ENCODE data around the gene UBE2V1.
"Not testable (repeated sequence)": the region's sequence is repeated elsewhere in the genome, so short reads cannot be mapped to it uniquely, and the experiment has no call there.

UBE2V1 gene

GRCh38 chr20:50093240-50093639 is 19.7 kb downstream of the UBE2V1 start:
- no peak overlapping the region for H3K9ac ChIP-seq (ENCODE audit: low read length in 2 of 2)
- no peaks in the 10 kb centered on the region for H3K9me3 ChIP-seq (ENCODE audit: control insufficient read depth in 2 of 2, low read length in 2 of 2)
- H3K27ac ChIP-seq (ENCODE audit: low read length) = no peak overlapping the region
- H3K36me3 ChIP-seq (ENCODE audit: control insufficient read depth in 2 of 2, insufficient read depth in 2 of 2, low read length in 2 of 2) = peaks cover 18 to 25% of the 10 kb centered on the region in 2 donors
- no peaks in the 10 kb centered on the region for H3K27me3 ChIP-seq (ENCODE audit: control insufficient read depth in 1 of 2, insufficient read depth in 2 of 2, low read length in 2 of 2)
- no peak overlapping the region for H3K4me3 ChIP-seq (ENCODE audit: low read length in 2 of 2)
- peaks cover 34% of the 10 kb centered on the region for H3K4me1 ChIP-seq (ENCODE audit: control insufficient read depth, insufficient read depth, low read length)

- Histone ChIP-seq H3K4me3 (ENCODE audit: low read length in 2 of 2) (no peak overlapping the region), H3K9me3 (ENCODE audit: control insufficient read depth in 2 of 2, low read length in 2 of 2) (no peaks in the 10 kb centered on the region), H3K36me3 (ENCODE audit: control insufficient read depth in 2 of 2, insufficient read depth in 2 of 2, low read length in 2 of 2) (peaks cover 18 to 25% of the 10 kb centered on the region in 2 donors), H3K27ac (ENCODE audit: low read length) (peak overlapping the region; percentile 46), H3K9ac (ENCODE audit: low read length in 2 of 2) (no peak overlapping the region), H3K27me3 (ENCODE audit: control insufficient read depth in 1 of 2, insufficient read depth in 2 of 2, low read length in 2 of 2) (no peaks in the 10 kb centered on the region), H3K4me1 (ENCODE audit: control insufficient read depth, insufficient read depth, low read length) (peaks cover 36% of the 10 kb centered on the region)
These were observed 20.5 kb downstream of the UBE2V1 start for GRCh38 chr20:50092436-50092835.

GRCh38 chr20:50089787-50090177 is 23.2 kb downstream of the UBE2V1 start:
- H3K36me3 ChIP-seq (ENCODE audit: control insufficient read depth in 2 of 2, insufficient read depth in 2 of 2, low read length in 2 of 2) = peaks cover 4 to 10% of the 10 kb centered on the region in 2 donors
- peaks cover 49% of the 10 kb centered on the region for H3K4me1 ChIP-seq (ENCODE audit: control insufficient read depth, insufficient read depth, low read length)
- H3K9ac ChIP-seq (ENCODE audit: low read length in 2 of 2) = no peak overlapping the region
- H3K27me3 ChIP-seq (ENCODE audit: control insufficient read depth in 1 of 2, insufficient read depth in 2 of 2, low read length in 2 of 2) = no peaks in the 10 kb centered on the region
- no peaks in the 10 kb centered on the region for H3K9me3 ChIP-seq (ENCODE audit: control insufficient read depth in 2 of 2, low read length in 2 of 2)
- H3K4me3 ChIP-seq (ENCODE audit: low read length in 2 of 2) = no peak overlapping the region
- H3K27ac ChIP-seq (ENCODE audit: low read length) = peak overlapping the region; percentile 37

- Histone ChIP-seq H3K36me3 (ENCODE audit: control insufficient read depth in 2 of 2, insufficient read depth in 2 of 2, low read length in 2 of 2) (peaks cover 0 to 4% of the 10 kb centered on the region in 2 donors), H3K9me3 (ENCODE audit: control insufficient read depth in 2 of 2, low read length in 2 of 2) (no peaks in the 10 kb centered on the region), H3K9ac (ENCODE audit: low read length in 2 of 2) (no peak overlapping the region), H3K27me3 (ENCODE audit: control insufficient read depth in 1 of 2, insufficient read depth in 2 of 2, low read length in 2 of 2) (no peaks in the 10 kb centered on the region), H3K4me3 (ENCODE audit: low read length in 2 of 2) (no peak overlapping the region), H3K4me1 (ENCODE audit: control insufficient read depth, insufficient read depth, low read length) (peaks cover 49% of the 10 kb centered on the region), H3K27ac (ENCODE audit: low read length) (peak overlapping the region; percentile 37)
These were observed 23.7 kb downstream of the UBE2V1 start for GRCh38 chr20:50089140-50089786.

GRCh38 chr20:50088022-50088421 is 24.9 kb downstream of the UBE2V1 start:
- Histone ChIP-seq H3K9ac (ENCODE audit: low read length in 2 of 2) (no peak overlapping the region), H3K9me3 (ENCODE audit: control insufficient read depth in 2 of 2, low read length in 2 of 2) (no peaks in the 10 kb centered on the region), H3K27me3 (ENCODE audit: control insufficient read depth in 1 of 2, insufficient read depth in 2 of 2, low read length in 2 of 2) (no peaks in the 10 kb centered on the region), H3K4me3 (ENCODE audit: low read length in 2 of 2) (no peak overlapping the region), H3K36me3 (ENCODE audit: control insufficient read depth in 2 of 2, insufficient read depth in 2 of 2, low read length in 2 of 2) (peaks cover under 1 to 5% of the 10 kb centered on the region in 2 donors), H3K27ac (ENCODE audit: low read length) (peak overlapping the region; percentile 55), H3K4me1 (ENCODE audit: control insufficient read depth, insufficient read depth, low read length) (peaks cover 49% of the 10 kb centered on the region)

- peak overlapping the region; percentile 1 to 64 for H3K9ac ChIP-seq (ENCODE audit: low read length in 2 of 2)
- no peaks in the 10 kb centered on the region for H3K27me3 ChIP-seq (ENCODE audit: control insufficient read depth in 1 of 2, insufficient read depth in 2 of 2, low read length in 2 of 2)
- no peaks in the 10 kb centered on the region for H3K9me3 ChIP-seq (ENCODE audit: control insufficient read depth in 2 of 2, low read length in 2 of 2)
- H3K27ac ChIP-seq (ENCODE audit: low read length) = no peak overlapping the region
- H3K36me3 ChIP-seq (ENCODE audit: control insufficient read depth in 2 of 2, insufficient read depth in 2 of 2, low read length in 2 of 2) = peaks cover 11% of the 10 kb centered on the region in 2 donors
- peaks cover 38% of the 10 kb centered on the region for H3K4me1 ChIP-seq (ENCODE audit: control insufficient read depth, insufficient read depth, low read length)
- peak overlapping the region in 1 of 2 donors; percentile 66 for H3K4me3 ChIP-seq (ENCODE audit: low read length in 2 of 2)
These were observed 27.2 kb downstream of the UBE2V1 start for GRCh38 chr20:50085481-50086365.

GRCh38 chr20:50085146-50085480 is 27.8 kb downstream of the UBE2V1 start:
- Histone ChIP-seq H3K4me3 (ENCODE audit: low read length in 2 of 2) (peak overlapping the region in 1 of 2 donors; percentile 47), H3K36me3 (ENCODE audit: control insufficient read depth in 2 of 2, insufficient read depth in 2 of 2, low read length in 2 of 2) (peaks cover 11 to 13% of the 10 kb centered on the region in 2 donors), H3K9ac (ENCODE audit: low read length in 2 of 2) (no peak overlapping the region), H3K4me1 (ENCODE audit: control insufficient read depth, insufficient read depth, low read length) (peaks cover 38% of the 10 kb centered on the region), H3K27me3 (ENCODE audit: control insufficient read depth in 1 of 2, insufficient read depth in 2 of 2, low read length in 2 of 2) (no peaks in the 10 kb centered on the region), H3K9me3 (ENCODE audit: control insufficient read depth in 2 of 2, low read length in 2 of 2) (no peaks in the 10 kb centered on the region), H3K27ac (ENCODE audit: low read length) (no peak overlapping the region)

GRCh38 chr20:50083034-50083433 is 29.9 kb downstream of the UBE2V1 start:
- H3K36me3 ChIP-seq (ENCODE audit: control insufficient read depth in 2 of 2, insufficient read depth in 2 of 2, low read length in 2 of 2) = peaks cover 11 to 13% of the 10 kb centered on the region in 2 donors
- H3K4me3 ChIP-seq (ENCODE audit: low read length in 2 of 2) = no peak overlapping the region
- H3K4me1 ChIP-seq (ENCODE audit: control insufficient read depth, insufficient read depth, low read length) = peaks cover 28% of the 10 kb centered on the region
- no peaks in the 10 kb centered on the region for H3K27me3 ChIP-seq (ENCODE audit: control insufficient read depth in 1 of 2, insufficient read depth in 2 of 2, low read length in 2 of 2)
- H3K9ac ChIP-seq (ENCODE audit: low read length in 2 of 2) = no peak overlapping the region
- H3K27ac ChIP-seq (ENCODE audit: low read length) = no peak overlapping the region
- H3K9me3 ChIP-seq (ENCODE audit: control insufficient read depth in 2 of 2, low read length in 2 of 2) = no peaks in the 10 kb centered on the region

- H3K4me1 ChIP-seq (ENCODE audit: control insufficient read depth, insufficient read depth, low read length) = peaks cover 20% of the 10 kb centered on the region
- not testable (repeated sequence) for H3K27me3 ChIP-seq (ENCODE audit: control insufficient read depth in 1 of 2, insufficient read depth in 2 of 2, low read length in 2 of 2); H3K4me3 ChIP-seq (ENCODE audit: low read length in 2 of 2); H3K9me3 ChIP-seq (ENCODE audit: control insufficient read depth in 2 of 2, low read length in 2 of 2); H3K9ac ChIP-seq (ENCODE audit: low read length in 2 of 2); H3K27ac ChIP-seq (ENCODE audit: low read length)
- peaks cover 11 to 13% of the 10 kb centered on the region in 2 donors for H3K36me3 ChIP-seq (ENCODE audit: control insufficient read depth in 2 of 2, insufficient read depth in 2 of 2, low read length in 2 of 2)
These were observed 30.9 kb downstream of the UBE2V1 start for GRCh38 chr20:50082056-50082455.

- Histone ChIP-seq H3K4me3 (ENCODE audit: low read length in 2 of 2) (no peak overlapping the region), H3K27me3 (ENCODE audit: control insufficient read depth in 1 of 2, insufficient read depth in 2 of 2, low read length in 2 of 2) (no peaks in the 10 kb centered on the region), H3K9me3 (ENCODE audit: control insufficient read depth in 2 of 2, low read length in 2 of 2) (no peaks in the 10 kb centered on the region), H3K9ac (ENCODE audit: low read length in 2 of 2) (no peak overlapping the region), H3K4me1 (ENCODE audit: control insufficient read depth, insufficient read depth, low read length) (peaks cover 8% of the 10 kb centered on the region), H3K27ac (ENCODE audit: low read length) (no peak overlapping the region), H3K36me3 (ENCODE audit: control insufficient read depth in 2 of 2, insufficient read depth in 2 of 2, low read length in 2 of 2) (peaks cover 9 to 10% of the 10 kb centered on the region in 2 donors)
These were observed 34.9 kb downstream of the UBE2V1 start for GRCh38 chr20:50077818-50078601.
